ENCODE measurements around the gene TSPOAP1. TPM values are rescaled to one million over a fixed set of nuclear protein-coding genes. Genes with fewer than 3 reads are reported as not detected.

Gene TSPOAP1
- total and polyA plus RNA-seq, 10 of the 15 experiments (the other 5 are each of a cell fraction or from before 2014, with no cell fraction given): 0.58 to 16.4 (median 4.2) TPM; not detected in 1

DNA sequence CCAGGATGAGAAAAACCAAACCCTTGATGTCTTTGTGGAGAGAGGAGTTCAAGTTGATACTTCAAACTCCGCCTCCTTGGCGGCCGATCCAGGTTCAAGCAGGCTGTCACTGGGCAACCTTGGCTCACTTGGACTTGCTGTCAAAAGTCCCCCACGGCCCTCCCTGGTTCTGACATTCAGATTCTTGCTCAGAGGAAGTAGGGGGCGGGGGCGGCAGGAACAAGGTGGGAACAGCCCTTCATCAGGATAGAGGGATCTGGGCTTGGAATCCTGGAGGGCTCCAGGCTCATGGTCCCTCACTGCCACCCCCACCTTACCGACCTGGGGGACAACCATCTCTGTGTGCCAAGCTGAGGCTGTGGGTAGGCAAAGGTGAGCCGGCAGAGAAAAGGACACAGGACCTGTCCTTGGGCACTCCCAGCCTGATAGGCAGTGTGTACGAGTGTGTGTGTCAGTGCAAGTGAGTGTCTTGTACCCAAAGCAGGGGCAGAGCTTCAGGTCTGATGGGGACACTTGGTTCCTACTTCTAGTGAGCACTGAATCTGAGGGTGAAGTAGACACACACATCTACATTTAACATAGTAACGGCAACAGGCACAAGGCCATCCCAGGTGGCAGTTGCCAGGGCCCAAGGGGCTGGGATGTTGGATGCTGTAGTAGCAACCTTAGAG lies 6.6 kb upstream of the TSPOAP1 start:
- Histone ChIP-seq H3K27me3 (replicated peaks in 1 of 2; ENCODE audit: control insufficient read depth in 2 of 2, insufficient read depth in 2 of 2, low read length in 1 of 2) (no peaks in the 10 kb centered on the region), H3K4me2 (ENCODE audit: control insufficient read depth, insufficient read depth) (peak overlapping the region; percentile 99), H3K4me1 (ENCODE audit: control insufficient read depth, insufficient read depth, low read length) (peaks cover 44% of the 10 kb centered on the region), H4K20me1 (ENCODE audit: control insufficient read depth, insufficient read depth) (no peaks in the 10 kb centered on the region; the same call in 1 of the 2 replicates), H2AFZ (ENCODE audit: control insufficient read depth, low read depth, low read length) (no peak overlapping the region), H3K9ac (ENCODE audit: control insufficient read depth, insufficient read depth, low read length) (peak overlapping the region; percentile 100), H3K27ac (ENCODE audit: control insufficient read depth, insufficient read depth) (peak overlapping the region; percentile 100), H3K9me3 (replicated peaks; ENCODE audit: control insufficient read depth, insufficient read depth, low read length) (no peaks in the 10 kb centered on the region; the same call in 2 of the 3 replicates), H3K4me3 (peak overlapping the region; percentile 83), H3K79me2 (ENCODE audit: control insufficient read depth, insufficient read depth, low read length) (peaks cover 96% of the 10 kb centered on the region), H3K36me3 (ENCODE audit: control insufficient read depth in 2 of 2, insufficient read depth in 2 of 2, low read length in 1 of 2) (peaks cover 6 to 13% of the 10 kb centered on the region in 2 experiments)
- 0% methylated on average over 10 of the region's 10 CpGs for WGBS (ENCODE audit: insufficient coverage, insufficient replicate concordance, low lambda C conversion rate, missing lambda C conversion rate)
- no peak for ATAC-seq
- ChIA-PET CTCF (interaction anchor here (0.6 to 4.3 kb wide), 5 partner anchors 10 to 80 kb away, joined by 3 to 53 read pairs (median 20); partner anchors contain the start of genes RNF43 and SUPT4H1), POLR2A (interaction anchor here (0.7 to 18.5 kb wide), 4 partner anchors 9 to 103 kb away, joined by 3 to 373 read pairs (median 140); partner anchors contain the start of genes RNF43 and SUPT4H1), RAD21 (ENCODE audit: unreplicated experiment) (interaction anchor here (1.0 to 18.1 kb wide), 7 partner anchors 9 to 432 kb away, joined by 3 to 323 read pairs (median 11); partner anchors contain the start of genes RNF43 and SUPT4H1), SMC1A (ENCODE audit: uncharacterized antibody, unreplicated experiment) (interaction anchor here (3.5 to 10.3 kb wide), 4 partner anchors 8 to 80 kb away, joined by 24 to 195 read pairs (median 90); partner anchors contain the start of genes RNF43 and SUPT4H1)
- no TSS peak for BruUV-seq (replicated peaks)
- FAIRE-seq: no peak
- no peak for DNase-seq (ENCODE audit: low read depth, low spot score)
- in situ Hi-C loops (cut with MboI) (loop anchor here (10.0 kb wide), 1 partner anchor 1500 kb away; no protein-coding TSS in a partner anchor), intact Hi-C loops (cut with micrococcal nuclease; ENCODE audit: unreplicated experiment) (loop anchor here (5.0 kb wide), 1 partner anchor 433 kb away; no protein-coding TSS in a partner anchor)
- TF ChIP-seq, protein P1, sequence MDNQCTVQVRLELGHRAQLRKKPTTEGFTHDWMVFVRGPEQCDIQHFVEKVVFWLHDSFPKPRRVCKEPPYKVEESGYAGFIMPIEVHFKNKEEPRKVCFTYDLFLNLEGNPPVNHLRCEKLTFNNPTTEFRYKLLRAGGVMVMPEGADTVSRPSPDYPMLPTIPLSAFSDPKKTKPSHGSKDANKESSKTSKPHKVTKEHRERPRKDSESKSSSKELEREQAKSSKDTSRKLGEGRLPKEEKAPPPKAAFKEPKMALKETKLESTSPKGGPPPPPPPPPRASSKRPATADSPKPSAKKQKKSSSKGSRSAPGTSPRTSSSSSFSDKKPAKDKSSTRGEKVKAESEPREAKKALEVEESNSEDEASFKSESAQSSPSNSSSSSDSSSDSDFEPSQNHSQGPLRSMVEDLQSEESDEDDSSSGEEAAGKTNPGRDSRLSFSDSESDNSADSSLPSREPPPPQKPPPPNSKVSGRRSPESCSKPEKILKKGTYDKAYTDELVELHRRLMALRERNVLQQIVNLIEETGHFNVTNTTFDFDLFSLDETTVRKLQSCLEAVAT (IDR thresholded peaks at IDR 0.05): no peak
- TF ChIP-seq HDAC6 (IDR thresholded peaks at IDR 0.05; ENCODE audit: unreplicated experiment) (no peak), HDGF (IDR thresholded peaks at IDR 0.05) (peak; percentile 7; the same call in 1 of the 2 replicates), YY1 (IDR thresholded peaks at IDR 0.05; ENCODE audit: low read depth, low read length) (0 out of 2 replicates have a peak, but pooled peaks have one; percentile 5), MYC (IDR thresholded peaks at IDR 0.05; ENCODE audit: insufficient read depth, insufficient read length, insufficient replicate concordance, low read length, severe bottlenecking) (peak; percentile 21), FOXM1 (IDR thresholded peaks at IDR 0.05; ENCODE audit: low read depth, low read length) (no peak), EGR1 (IDR thresholded peaks at IDR 0.05; ENCODE audit: borderline replicate concordance in 1 of 2, low read depth in 2 of 2, low read length in 2 of 2) (0 out of 3 replicates have a peak, but pooled peaks of 1 of the 2 experiments have one; percentile 29), EED (IDR thresholded peaks at IDR 0.05; ENCODE audit: low read depth) (peak; percentile 76), BMI1 (IDR thresholded peaks at IDR 0.05; ENCODE audit: borderline replicate concordance) (no peak; the same call in 1 of the 2 replicates)
- TF ChIP-seq, protein P2, sequence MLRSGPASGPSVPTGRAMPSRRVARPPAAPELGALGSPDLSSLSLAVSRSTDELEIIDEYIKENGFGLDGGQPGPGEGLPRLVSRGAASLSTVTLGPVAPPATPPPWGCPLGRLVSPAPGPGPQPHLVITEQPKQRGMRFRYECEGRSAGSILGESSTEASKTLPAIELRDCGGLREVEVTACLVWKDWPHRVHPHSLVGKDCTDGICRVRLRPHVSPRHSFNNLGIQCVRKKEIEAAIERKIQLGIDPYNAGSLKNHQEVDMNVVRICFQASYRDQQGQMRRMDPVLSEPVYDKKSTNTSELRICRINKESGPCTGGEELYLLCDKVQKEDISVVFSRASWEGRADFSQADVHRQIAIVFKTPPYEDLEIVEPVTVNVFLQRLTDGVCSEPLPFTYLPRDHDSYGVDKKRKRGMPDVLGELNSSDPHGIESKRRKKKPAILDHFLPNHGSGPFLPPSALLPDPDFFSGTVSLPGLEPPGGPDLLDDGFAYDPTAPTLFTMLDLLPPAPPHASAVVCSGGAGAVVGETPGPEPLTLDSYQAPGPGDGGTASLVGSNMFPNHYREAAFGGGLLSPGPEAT (IDR thresholded peaks at IDR 0.05; ENCODE audit: low read depth): peak; percentile 16; the same call in 1 of the 2 replicates
- TF ChIP-seq, protein P3, sequence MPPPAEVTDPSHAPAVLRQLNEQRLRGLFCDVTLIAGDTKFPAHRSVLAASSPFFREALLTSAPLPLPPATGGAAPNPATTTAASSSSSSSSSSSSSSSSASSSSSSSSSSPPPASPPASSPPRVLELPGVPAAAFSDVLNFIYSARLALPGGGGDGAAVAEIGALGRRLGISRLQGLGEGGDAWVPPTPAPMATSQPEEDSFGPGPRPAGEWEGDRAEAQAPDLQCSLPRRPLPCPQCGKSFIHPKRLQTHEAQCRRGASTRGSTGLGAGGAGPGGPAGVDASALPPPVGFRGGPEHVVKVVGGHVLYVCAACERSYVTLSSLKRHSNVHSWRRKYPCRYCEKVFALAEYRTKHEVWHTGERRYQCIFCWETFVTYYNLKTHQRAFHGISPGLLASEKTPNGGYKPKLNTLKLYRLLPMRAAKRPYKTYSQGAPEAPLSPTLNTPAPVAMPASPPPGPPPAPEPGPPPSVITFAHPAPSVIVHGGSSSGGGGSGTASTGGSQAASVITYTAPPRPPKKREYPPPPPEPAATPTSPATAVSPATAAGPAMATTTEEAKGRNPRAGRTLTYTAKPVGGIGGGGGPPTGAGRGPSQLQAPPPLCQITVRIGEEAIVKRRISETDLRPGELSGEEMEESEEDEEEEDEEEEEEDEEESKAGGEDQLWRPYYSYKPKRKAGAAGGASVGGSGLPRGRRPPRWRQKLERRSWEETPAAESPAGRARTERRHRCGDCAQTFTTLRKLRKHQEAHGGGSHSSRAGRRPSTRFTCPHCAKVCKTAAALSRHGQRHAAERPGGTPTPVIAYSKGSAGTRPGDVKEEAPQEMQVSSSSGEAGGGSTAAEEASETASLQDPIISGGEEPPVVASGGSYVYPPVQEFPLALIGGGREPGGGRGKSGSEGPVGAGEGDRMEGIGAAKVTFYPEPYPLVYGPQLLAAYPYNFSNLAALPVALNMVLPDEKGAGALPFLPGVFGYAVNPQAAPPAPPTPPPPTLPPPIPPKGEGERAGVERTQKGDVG (CRISPR knock-in tag; IDR thresholded peaks at IDR 0.05): no peak

Data from GM12878 (cell line).